Osteocyte (in vitro differentiated cells): ENCODE data around the gene AMER1. TPM values are rescaled to one million over a fixed set of nuclear protein-coding genes. Genes with fewer than 3 reads are reported as not detected.
"Not testable (repeated sequence)": the region's sequence is repeated elsewhere in the genome, so short reads cannot be mapped to it uniquely, and the experiment has no call there.

ENCODE experiments used
- DNase-seq: peaks from one replicate; pipeline ENCODE4 v3.0.0; 2021; ENCODE audit warnings: mixed read lengths; ENCODE audit not compliant: unreplicated experiment; ENCODE audit errors: extremely low spot score
- H3K27ac Mint-ChIP-seq: one replicate; pipeline ENCODE4 v1.8.0; 2021; ENCODE audit warnings: mild to moderate bottlenecking, mixed read lengths; ENCODE audit not compliant: unreplicated experiment
- H3K27me3 Mint-ChIP-seq: one replicate; pipeline ENCODE4 v1.8.0; 2021; ENCODE audit warnings: mixed read lengths; ENCODE audit not compliant: unreplicated experiment
- H3K36me3 Mint-ChIP-seq: one replicate; pipeline ENCODE4 v1.8.0; 2021; ENCODE audit warnings: mixed read lengths; ENCODE audit not compliant: unreplicated experiment
- H3K4me1 Mint-ChIP-seq: one replicate; pipeline ENCODE4 v1.8.0; 2021; ENCODE audit warnings: mixed read lengths; ENCODE audit not compliant: unreplicated experiment
- H3K4me3 Mint-ChIP-seq: one replicate; pipeline ENCODE4 v1.8.0; 2021; ENCODE audit warnings: mild to moderate bottlenecking, moderate library complexity, mixed read lengths; ENCODE audit not compliant: unreplicated experiment
- H3K9me3 Mint-ChIP-seq: one replicate; pipeline ENCODE4 v1.8.0; 2021; ENCODE audit warnings: mixed read lengths; ENCODE audit not compliant: unreplicated experiment
- CTCF ChIP-seq: fragments of 200-600 bp; sonication (generic); IDR thresholded peaks from 2 replicates; pipeline ENCODE4 v1.5.0; 2021; ENCODE audit warnings: antibody characterized with exemption, mild to moderate bottlenecking, moderate library complexity
- long read RNA-seq: library from polyadenylated mRNA; unstranded; transcript quantifications from one replicate; pipeline ENCODE4 v2.0.0, GENCODE V29; 2021
- total RNA-seq: library from RNA; stranded (reverse); gene quantifications from 2 replicates; pipeline ENCODE4 v1.2.1, GENCODE V29; 2021

The AMER1 gene
- total RNA-seq, result 4.8 and 5.0 TPM in 2 replicates
- long read RNA-seq, full-length matches to known transcripts, result 1 of 1 reads
- long read RNA-seq, partial matches to known transcripts, result 0 of 1 reads
- long read RNA-seq, other reads (novel, unspliced or antisense), result 0 of 1 reads

GRCh38 chrX:64205441-64205734 lies at the start of gene AMER1:
Gene AMER1 (minus strand): TSS chrX:64205708. CDS start chrX:64193286, 12,422 bp downstream.
- no peak for TF ChIP-seq CTCF
- Mint-ChIP-seq H3K36me3 (no peaks in the 10 kb centered on the region), H3K4me1 (peaks cover 19% of the 10 kb centered on the region), H3K4me3 (peak within 1 kb of the TSS; percentile 83), H3K27me3 (no peaks in the 10 kb centered on the region), H3K27ac (peak within 1 kb of the TSS; percentile 94), H3K9me3 (no peaks in the 10 kb centered on the region)
- DNase-seq, result no peak

- Mint-ChIP-seq H3K4me3 (no peak within 1 kb of the TSS), H3K4me1 (no peaks in the 10 kb centered on the region), H3K27ac (no peak within 1 kb of the TSS), H3K27me3 (no peaks in the 10 kb centered on the region), H3K36me3 (no peaks in the 10 kb centered on the region), H3K9me3 (peaks cover 12% of the 10 kb centered on the region)
- no peak for TF ChIP-seq CTCF
- DNase-seq, result no peak
Observed at GRCh38 chrX:64230123-64230970, 24.8 kb upstream of the AMER1 start, which contains the start of gene ASB12. Gene ASB12 (minus strand): TSS chrX:64230607. CDS start chrX:64225650, 4,957 bp downstream.

- DNase-seq, result no peak
- no peaks in the 10 kb centered on the region for H3K36me3 Mint-ChIP-seq
- H3K27ac Mint-ChIP-seq, result no peak overlapping the region
- no peak for TF ChIP-seq CTCF
- H3K9me3 Mint-ChIP-seq, result peaks cover 12% of the 10 kb centered on the region
- no peaks in the 10 kb centered on the region for H3K27me3 Mint-ChIP-seq
- H3K4me3 Mint-ChIP-seq, result no peak overlapping the region
- H3K4me1 Mint-ChIP-seq, result no peaks in the 10 kb centered on the region
Observed at GRCh38 chrX:64229154-64229553, 23.6 kb upstream of the AMER1 start.

GRCh38 chrX:64218023-64218422 lies 12.5 kb upstream of the AMER1 start:
- TF ChIP-seq CTCF, result no peak
- Mint-ChIP-seq H3K27ac (no peak overlapping the region), H3K4me1 (no peaks in the 10 kb centered on the region), H3K4me3 (no peak overlapping the region), H3K36me3 (no peaks in the 10 kb centered on the region), H3K27me3 (no peaks in the 10 kb centered on the region), H3K9me3 (peaks cover 9% of the 10 kb centered on the region)
- DNase-seq, result peak; percentile 32

GRCh38 chrX:64213989-64214388 lies 8.5 kb upstream of the AMER1 start:
- H3K4me1 Mint-ChIP-seq, H3K4me3 Mint-ChIP-seq, H3K27me3 Mint-ChIP-seq, H3K36me3 Mint-ChIP-seq, H3K9me3 Mint-ChIP-seq, DNase-seq, H3K27ac Mint-ChIP-seq: not testable (repeated sequence)
